ENCODE data around the gene ZDHHC24.

The ZDHHC24 gene

DNA sequence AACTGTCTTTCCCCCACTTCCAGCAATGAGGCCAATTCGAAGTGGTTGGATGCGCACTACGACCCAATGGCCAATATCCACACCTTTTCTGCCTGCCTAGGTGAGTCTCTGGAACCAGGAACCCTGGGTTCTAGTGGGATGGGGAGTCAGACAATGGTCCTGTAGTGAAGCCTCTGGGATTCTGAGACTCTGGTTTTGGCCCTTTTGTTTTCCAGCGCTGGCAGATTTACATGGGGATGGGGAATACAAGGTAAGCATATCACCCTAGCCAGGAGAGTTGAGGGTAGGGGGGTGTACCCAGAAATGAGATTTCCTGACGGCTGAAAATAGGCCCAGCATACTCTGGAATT, 34.9 kb downstream of the ZDHHC24 start:
- ATAC-seq = no peak
- Mint-ChIP-seq H3K36me3 (ENCODE audit: low read depth) (peaks cover 13% of the 10 kb centered on the region), H3K4me3 (peak overlapping the region; percentile 94), H3K27ac (peak overlapping the region; percentile 52), H3K9me3 (no peaks in the 10 kb centered on the region), H3K4me1 (peaks cover 16% of the 10 kb centered on the region), H3K27me3 (no peaks in the 10 kb centered on the region)
- DNase-seq = no peak

DNA sequence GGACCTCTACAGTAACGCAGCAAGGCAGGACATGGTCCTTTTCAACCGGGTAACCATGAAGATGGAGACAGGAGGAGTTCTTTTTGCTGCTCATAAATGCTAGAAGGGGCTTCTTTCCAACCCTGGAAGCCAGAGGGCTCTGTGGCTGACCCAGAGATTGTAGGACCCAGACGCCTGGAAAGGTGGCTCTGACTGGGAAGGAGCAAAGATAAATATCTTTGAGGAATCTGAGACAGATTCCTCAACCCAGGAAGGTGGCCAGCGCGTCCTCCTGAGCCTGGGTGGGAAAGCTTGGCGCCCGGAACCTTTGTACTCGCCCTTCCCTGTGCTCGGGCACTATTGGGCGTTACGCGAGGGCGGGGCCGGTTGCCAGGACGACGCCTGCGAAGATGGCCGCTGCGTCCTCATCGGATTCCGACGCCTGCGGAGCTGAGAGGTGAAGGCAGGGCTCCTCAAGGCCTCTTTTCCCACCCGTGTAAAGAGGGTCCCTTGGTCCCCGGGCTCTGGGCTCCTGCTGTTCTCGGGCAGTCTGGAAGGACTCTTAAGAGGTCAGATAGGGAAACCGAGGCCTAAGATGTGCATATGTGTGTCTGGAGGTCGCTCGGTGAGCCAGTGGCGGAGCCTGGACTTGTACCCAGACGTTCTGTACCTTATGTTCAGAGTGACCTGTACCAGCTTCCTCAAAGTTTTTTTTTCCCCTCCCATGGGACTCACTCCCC, 35.4 kb downstream of the ZDHHC24 start, which contains the start of gene BBS1:
Gene BBS1, plus strand, starts transcription at position 365 of the 719 bp plus-strand sequence. Its CDS starts 25 bp downstream, at position 390.
- H3K27me3 Mint-ChIP-seq = no peaks in the 10 kb centered on the region
- H3K4me1 Mint-ChIP-seq = peaks cover 16% of the 10 kb centered on the region
- no peaks in the 10 kb centered on the region for H3K9me3 Mint-ChIP-seq
- peak; percentile 89 for DNase-seq
- peaks cover 12% of the 10 kb centered on the region for H3K36me3 Mint-ChIP-seq (ENCODE audit: low read depth)
- peak within 1 kb of the TSS; percentile 52 for H3K27ac Mint-ChIP-seq
- peak; percentile 97 for ATAC-seq
- peak within 1 kb of the TSS; percentile 94 for H3K4me3 Mint-ChIP-seq

DNA sequence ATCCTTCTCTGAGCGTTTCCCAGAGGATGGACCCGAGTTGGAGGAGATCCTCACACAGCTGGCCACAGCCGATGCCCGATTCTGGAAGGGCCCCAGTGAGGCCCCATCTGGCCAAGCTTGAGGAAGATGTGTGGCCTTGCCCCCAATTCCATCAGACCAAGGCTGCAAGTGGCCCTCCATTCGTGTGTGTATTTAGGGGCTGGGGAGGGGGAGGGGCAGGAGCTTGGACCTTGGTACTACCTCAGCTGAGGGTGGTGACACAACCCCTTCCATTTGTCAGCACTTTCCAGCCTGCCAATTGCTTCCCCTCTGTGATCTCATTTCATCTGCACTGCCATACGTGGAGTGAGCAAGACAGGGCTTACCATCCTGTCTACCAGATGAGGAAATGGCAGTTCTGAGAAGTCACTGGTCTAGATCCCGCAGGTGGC, 36.7 kb downstream of the ZDHHC24 start:
- H3K36me3 Mint-ChIP-seq (ENCODE audit: low read depth) = peaks cover 11% of the 10 kb centered on the region
- no peak for DNase-seq
- no peak overlapping the region for H3K27ac Mint-ChIP-seq
- no peak overlapping the region for H3K4me3 Mint-ChIP-seq
- H3K9me3 Mint-ChIP-seq = no peaks in the 10 kb centered on the region
- ATAC-seq = no peak
- H3K4me1 Mint-ChIP-seq = peaks cover 16% of the 10 kb centered on the region
- no peaks in the 10 kb centered on the region for H3K27me3 Mint-ChIP-seq

DNA sequence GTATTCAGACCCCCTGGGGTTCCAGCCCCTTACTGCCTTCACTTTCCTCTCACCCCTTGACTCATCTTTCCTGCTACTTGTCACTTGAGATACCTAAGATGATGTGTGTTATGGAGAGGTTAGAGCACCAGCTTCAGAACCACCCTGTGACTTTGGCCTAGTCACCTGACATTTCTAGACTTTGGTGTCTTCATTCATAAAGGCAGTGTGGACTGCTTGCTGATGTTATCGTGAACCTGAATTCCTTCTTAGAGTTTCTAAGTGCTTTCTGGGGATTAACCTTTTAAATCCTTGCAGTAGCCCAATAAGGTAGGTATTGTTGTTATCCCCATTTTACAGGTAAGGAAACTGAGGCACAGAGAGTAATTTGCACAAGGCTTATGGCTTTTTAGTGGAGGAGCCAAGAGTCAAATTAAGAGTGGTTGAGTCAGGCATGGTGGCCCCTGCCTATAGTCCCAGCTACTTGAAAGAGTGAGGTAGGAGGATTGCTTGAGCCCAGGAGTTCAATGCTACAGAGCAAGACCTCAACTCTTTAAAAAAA, 40.5 kb downstream of the ZDHHC24 start:
- Mint-ChIP-seq H3K4me3 (no peak overlapping the region), H3K4me1 (peaks cover 5% of the 10 kb centered on the region), H3K9me3 (no peaks in the 10 kb centered on the region), H3K27me3 (no peaks in the 10 kb centered on the region), H3K36me3 (ENCODE audit: low read depth) (peaks cover 15% of the 10 kb centered on the region), H3K27ac (no peak overlapping the region)
- DNase-seq (no peak), ATAC-seq (no peak)

DNA sequence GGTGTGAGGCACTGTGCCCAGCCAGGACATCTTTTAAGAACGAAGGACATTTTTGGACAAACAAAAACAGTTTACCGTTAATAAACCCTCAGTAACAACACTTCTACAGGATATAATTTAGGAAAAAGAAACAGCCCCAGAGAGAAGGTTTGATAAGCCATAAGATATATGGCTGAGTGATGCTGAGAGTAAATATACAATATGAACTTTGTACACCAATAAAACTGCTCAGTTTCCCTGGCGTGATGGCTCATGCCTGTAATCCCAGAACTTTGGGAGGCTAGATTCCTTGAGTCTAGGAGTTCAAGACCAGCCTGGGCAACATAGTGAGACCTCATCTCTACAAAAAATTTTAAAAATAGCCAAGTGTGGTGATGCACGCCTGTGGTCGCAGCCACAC, 47.3 kb downstream of the ZDHHC24 start:
- Mint-ChIP-seq H3K4me1 (no peaks in the 10 kb centered on the region), H3K27me3 (no peaks in the 10 kb centered on the region), H3K4me3 (no peak overlapping the region), H3K9me3 (no peaks in the 10 kb centered on the region), H3K36me3 (ENCODE audit: low read depth) (peaks cover 23% of the 10 kb centered on the region), H3K27ac (no peak overlapping the region)
- ATAC-seq (no peak), DNase-seq (no peak)

DNA sequence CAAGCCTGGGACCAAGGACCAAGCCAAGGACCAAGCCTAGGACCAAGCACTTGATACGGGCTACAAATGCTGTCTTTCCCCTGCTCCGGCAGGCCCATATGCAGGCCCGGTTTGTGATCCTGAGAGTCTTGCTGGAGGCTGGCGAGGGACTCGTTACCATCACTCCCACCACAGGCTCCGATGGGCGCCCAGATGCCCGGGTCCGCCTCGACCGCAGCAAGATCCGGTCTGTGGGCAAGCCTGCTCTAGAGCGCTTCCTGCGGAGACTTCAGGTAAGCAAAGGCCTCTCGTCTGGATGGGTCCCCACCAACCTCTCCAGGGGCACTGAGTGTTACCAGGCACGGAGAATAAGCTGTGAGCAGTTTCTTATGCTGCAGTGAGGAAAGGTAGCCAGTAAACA, 48.6 kb downstream of the ZDHHC24 start:
- Mint-ChIP-seq H3K36me3 (ENCODE audit: low read depth) (peaks cover 26% of the 10 kb centered on the region), H3K4me3 (no peak overlapping the region), H3K27ac (no peak overlapping the region), H3K9me3 (no peaks in the 10 kb centered on the region), H3K4me1 (no peaks in the 10 kb centered on the region), H3K27me3 (no peaks in the 10 kb centered on the region)
- DNase-seq (no peak), ATAC-seq (no peak)

DNA sequence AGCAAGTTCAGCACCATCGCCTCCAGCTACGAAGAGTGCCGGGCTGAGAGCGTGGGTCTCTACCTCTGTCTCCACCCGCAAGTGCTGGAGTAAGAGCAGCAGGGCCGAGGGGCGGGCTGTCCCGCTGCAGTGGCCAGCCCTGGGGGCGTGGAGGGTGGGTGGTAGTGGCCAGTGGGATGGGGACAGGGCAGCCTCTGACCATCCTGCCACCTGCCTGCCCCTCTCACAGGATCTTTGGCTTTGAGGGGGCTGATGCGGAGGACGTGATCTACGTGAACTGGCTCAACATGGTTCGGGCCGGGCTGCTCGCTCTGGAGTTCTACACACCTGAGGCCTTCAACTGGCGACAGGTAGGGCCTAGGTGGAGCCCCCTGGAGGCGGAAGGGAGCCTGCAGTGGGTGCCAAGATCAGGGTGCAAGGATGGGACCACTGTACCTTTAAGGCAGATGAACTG, 50.4 kb downstream of the ZDHHC24 start:
- Mint-ChIP-seq H3K36me3 (ENCODE audit: low read depth) (peaks cover 25% of the 10 kb centered on the region), H3K4me1 (no peaks in the 10 kb centered on the region), H3K4me3 (no peak overlapping the region), H3K27ac (no peak overlapping the region), H3K9me3 (no peaks in the 10 kb centered on the region), H3K27me3 (no peaks in the 10 kb centered on the region)
- DNase-seq = peak; percentile 21
- no peak for ATAC-seq

DNA sequence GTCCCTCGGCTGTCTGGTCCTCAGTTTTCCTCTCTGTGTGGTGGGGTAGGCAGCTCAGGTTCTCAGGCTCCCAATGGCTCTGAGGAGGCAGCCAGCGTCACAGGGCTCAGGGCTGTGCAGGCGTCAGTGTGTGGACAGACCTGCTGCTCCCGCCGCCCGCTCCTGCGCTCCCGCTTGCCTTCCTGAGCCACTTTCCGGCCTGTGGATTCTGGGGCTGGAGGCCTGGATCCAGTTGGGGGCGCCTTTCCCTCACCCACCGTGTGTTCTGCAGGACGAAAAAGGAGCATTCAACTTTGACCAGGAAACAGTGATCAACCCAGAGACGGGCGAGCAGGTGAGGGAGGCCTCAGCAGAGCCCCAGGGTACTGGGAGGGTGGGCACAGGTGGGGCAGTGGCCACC, 50.9 kb downstream of the ZDHHC24 start:
- H3K9me3 Mint-ChIP-seq = no peaks in the 10 kb centered on the region
- no peak overlapping the region for H3K4me3 Mint-ChIP-seq
- DNase-seq (no peak), ATAC-seq (no peak)
- H3K27ac Mint-ChIP-seq = no peak overlapping the region
- H3K36me3 Mint-ChIP-seq (ENCODE audit: low read depth) = peaks cover 25% of the 10 kb centered on the region
- no peaks in the 10 kb centered on the region for H3K4me1 Mint-ChIP-seq
- H3K27me3 Mint-ChIP-seq = no peaks in the 10 kb centered on the region

DNA sequence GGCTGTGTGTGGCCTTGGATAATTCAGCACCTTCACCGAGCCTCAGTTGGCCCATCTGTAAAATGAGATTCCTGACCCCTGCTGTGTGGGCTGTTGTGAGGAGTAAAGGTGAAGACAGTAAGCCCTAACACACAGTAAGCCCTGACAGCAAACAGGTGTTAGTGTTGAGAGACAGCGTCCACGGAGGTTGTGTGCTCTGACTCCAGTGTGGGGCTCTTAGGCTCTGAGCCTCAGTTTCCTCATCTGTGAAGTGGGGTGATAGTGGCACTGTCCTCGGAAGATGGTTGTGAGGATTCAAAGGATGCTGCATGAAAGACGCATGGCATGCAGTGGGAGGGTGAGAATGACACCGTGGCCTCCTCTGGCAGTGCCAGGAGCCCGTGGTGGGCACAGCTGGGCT, 51.4 kb downstream of the ZDHHC24 start:
- H3K27ac Mint-ChIP-seq = no peak overlapping the region
- no peak for DNase-seq
- peaks cover 23% of the 10 kb centered on the region for H3K36me3 Mint-ChIP-seq (ENCODE audit: low read depth)
- H3K4me3 Mint-ChIP-seq = no peak overlapping the region
- no peaks in the 10 kb centered on the region for H3K9me3 Mint-ChIP-seq
- no peaks in the 10 kb centered on the region for H3K27me3 Mint-ChIP-seq
- no peak for ATAC-seq
- H3K4me1 Mint-ChIP-seq = no peaks in the 10 kb centered on the region

DNA sequence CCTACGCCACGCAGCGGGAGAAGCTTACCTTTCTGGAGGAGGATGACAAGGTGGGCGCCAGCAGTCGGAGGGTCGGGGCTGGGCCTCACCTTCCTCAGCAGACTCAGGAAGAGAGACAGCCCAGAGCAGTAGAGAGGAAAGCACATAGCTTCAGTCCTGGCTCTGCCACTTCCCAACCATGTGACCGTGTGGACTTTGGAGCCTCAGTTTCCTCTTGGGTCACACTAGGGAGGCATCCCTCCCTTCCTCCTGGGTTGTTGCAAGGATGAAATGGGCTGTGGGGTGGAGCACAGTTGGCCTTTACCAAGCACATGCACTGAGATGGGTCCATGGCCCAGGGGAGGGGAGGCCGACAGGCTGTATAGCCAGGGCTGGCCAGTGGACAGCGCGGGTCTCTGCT, 52.7 kb downstream of the ZDHHC24 start:
- no peaks in the 10 kb centered on the region for H3K4me1 Mint-ChIP-seq

DNA sequence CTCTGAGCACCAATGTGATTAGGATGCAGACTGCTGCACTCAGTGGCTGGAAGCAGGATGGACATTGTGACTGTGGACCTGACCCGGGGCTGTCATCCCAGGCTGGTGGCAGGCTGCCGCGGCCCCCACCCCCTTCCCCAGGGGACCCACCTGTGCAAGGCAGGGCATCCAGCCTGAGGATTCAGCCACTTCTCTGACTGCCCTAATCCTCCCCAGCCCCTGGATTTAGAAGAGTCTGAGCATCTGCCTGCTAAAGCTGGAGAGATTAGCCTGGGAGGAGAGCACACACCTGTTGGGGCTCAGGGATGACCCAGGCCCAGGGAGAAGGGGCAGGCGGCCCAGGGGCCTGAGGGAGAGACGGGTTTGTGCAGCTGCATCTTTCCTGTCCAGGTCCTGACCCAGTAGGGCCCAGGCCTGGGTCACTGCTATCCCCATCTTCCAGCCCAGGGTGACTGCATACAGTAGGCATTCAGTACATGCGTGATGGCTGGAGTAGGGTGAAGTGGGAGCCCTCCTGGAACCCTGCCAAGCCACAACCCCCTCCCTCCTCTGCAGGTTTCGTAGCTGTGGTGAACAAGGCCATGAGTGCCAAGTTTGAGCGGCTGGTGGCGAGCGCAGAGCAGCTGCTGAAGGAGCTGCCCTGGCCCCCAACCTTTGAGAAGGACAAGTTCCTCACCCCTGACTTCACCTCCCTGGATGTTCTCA, 53.5 kb downstream of the ZDHHC24 start:
- no peak overlapping the region for H3K4me3 Mint-ChIP-seq
- no peaks in the 10 kb centered on the region for H3K4me1 Mint-ChIP-seq
- peaks cover 22% of the 10 kb centered on the region for H3K36me3 Mint-ChIP-seq (ENCODE audit: low read depth)
- no peak for ATAC-seq
- no peak overlapping the region for H3K27ac Mint-ChIP-seq
- H3K27me3 Mint-ChIP-seq = no peaks in the 10 kb centered on the region
- no peak for DNase-seq
- H3K9me3 Mint-ChIP-seq = no peaks in the 10 kb centered on the region

More for the DNA sequence above, 52.7 kb downstream of the ZDHHC24 start:
- peaks cover 19% of the 10 kb centered on the region for H3K36me3 Mint-ChIP-seq (ENCODE audit: low read depth)
- no peak overlapping the region for H3K27ac Mint-ChIP-seq
- H3K4me3 Mint-ChIP-seq = no peak overlapping the region
- H3K9me3 Mint-ChIP-seq = no peaks in the 10 kb centered on the region
- ATAC-seq = no peak
- H3K27me3 Mint-ChIP-seq = no peaks in the 10 kb centered on the region
- DNase-seq = no peak

DNA sequence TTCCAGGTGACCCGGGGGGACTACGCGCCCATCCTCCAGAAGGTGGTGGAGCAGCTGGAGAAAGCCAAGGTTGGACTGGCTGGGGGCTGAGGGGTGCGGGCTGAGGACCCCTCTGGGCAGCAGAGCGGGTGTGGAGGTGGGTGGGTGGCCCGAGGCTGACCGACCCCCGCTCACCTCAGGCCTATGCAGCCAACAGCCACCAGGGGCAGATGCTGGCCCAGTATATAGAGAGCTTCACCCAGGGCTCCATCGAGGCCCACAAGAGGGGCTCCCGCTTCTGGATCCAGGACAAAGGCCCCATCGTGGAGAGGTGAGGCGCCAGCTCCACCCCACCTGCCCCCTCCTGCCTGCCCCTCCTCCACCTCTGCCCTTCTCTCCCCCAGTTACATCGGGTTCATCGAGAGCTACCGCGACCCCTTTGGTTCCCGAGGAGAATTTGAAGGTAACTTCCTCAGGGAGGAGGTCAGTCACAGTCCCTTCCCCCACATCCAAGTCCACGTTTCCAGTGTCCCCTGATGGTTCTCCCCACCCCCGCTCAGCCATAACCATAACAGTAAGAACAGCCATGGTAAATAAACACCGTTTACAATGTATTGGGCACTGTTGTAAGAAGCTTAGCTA, 54.4 kb downstream of the ZDHHC24 start:
- Mint-ChIP-seq H3K9me3 (no peaks in the 10 kb centered on the region), H3K27me3 (no peaks in the 10 kb centered on the region), H3K27ac (no peak overlapping the region), H3K4me1 (no peaks in the 10 kb centered on the region), H3K36me3 (ENCODE audit: low read depth) (peaks cover 18% of the 10 kb centered on the region), H3K4me3 (no peak overlapping the region)
- DNase-seq (no peak), ATAC-seq (no peak)

DNA sequence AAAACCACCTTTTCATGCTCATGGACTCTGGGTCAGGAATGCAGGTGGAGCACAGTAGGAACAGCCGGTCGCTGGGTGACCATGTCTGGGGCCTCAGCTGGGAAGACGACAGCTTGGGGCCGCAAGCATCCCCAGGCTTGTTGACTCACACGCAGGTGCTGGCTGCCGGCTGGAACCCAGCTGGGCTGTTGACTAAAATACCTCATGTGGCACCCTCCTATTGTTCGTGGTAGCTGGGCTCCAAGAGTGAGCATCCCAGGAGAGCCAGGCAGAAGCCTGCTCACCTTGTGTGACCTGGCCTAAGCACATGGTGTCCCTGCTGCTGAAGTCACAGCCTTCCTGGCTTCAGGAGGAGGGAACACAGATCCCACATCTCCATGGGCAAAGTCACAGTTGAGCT, 56.2 kb downstream of the ZDHHC24 start:
- no peaks in the 10 kb centered on the region for H3K4me1 Mint-ChIP-seq
- H3K9me3 Mint-ChIP-seq = no peaks in the 10 kb centered on the region
- DNase-seq (no peak), ATAC-seq (no peak)
- peaks cover 18% of the 10 kb centered on the region for H3K36me3 Mint-ChIP-seq (ENCODE audit: low read depth)
- no peak overlapping the region for H3K4me3 Mint-ChIP-seq
- H3K27ac Mint-ChIP-seq = no peak overlapping the region
- H3K27me3 Mint-ChIP-seq = no peaks in the 10 kb centered on the region

DNA sequence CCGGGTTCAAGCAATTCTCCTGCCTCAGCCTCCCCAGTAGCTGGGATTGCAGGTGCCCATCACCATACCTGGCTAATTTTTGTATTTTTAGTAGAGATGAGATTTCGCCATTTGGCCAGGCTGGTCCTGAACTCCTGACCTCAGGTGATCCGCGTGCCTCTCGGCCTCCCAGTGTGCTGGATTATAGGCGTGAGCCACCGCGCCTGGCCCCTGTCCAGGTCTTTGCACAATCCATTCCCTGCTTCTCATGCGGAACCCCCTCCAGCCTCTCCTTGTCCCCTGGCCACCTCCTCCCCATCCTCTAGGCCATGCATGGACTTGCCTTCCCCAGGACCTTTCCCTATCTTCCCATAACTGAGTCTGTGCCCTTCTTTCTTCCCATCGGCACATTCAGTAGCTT, 56.9 kb downstream of the ZDHHC24 start:
- Mint-ChIP-seq H3K4me1 (no peaks in the 10 kb centered on the region), H3K36me3 (ENCODE audit: low read depth) (peaks cover 16% of the 10 kb centered on the region), H3K27ac (no peak overlapping the region), H3K4me3 (no peak overlapping the region), H3K9me3 (no peaks in the 10 kb centered on the region), H3K27me3 (no peaks in the 10 kb centered on the region)
- no peak for DNase-seq
- ATAC-seq = no peak

Measured in activated naive CD8-positive, alpha-beta T cell treated with anti-CD3 and anti-CD28 coated beads, Interleukin-2, amount 50 U/mL, for 24 hours (primary cell).